ENCODE data around the gene KCNQ5. TPM values are rescaled to one million over a fixed set of nuclear protein-coding genes. Genes with fewer than 3 reads are reported as not detected.

KCNQ5 gene
- total and polyA plus RNA-seq, 2 of the 8 experiments (the other 6 are each of a cell fraction or from before 2014, with no cell fraction given), result 0.83 to 1.2 TPM

- H2AFZ ChIP-seq (ENCODE audit: low read length), result no peak overlapping the region
- FAIRE-seq (no peak), DNase-seq (ENCODE audit: low read depth in 1 of 2, low spot score in 2 of 2) (no peak)
- POLR2A ChIA-PET (ENCODE audit: partially characterized antibody), result interaction anchor here (1.3 kb wide), 1 partner anchor 9 kb away, joined by 4 read pairs; no protein-coding TSS in a partner anchor
- H4K20me1 ChIP-seq (replicated peaks in 1 of 2; ENCODE audit: control insufficient read depth in 1 of 2, insufficient read depth in 2 of 2, low read length in 2 of 2), result no peaks in the 10 kb centered on the region
- no peak overlapping the region for H4K5ac ChIP-seq (ENCODE audit: insufficient read length, low read depth, low read length)
- no peaks in the 10 kb centered on the region for H3K4me1 ChIP-seq (replicated peaks in 1 of 4; ENCODE audit: control insufficient read depth in 3 of 4, insufficient read depth in 4 of 4, low read length in 3 of 4)
- H3K27me3 ChIP-seq (replicated peaks in 1 of 4; ENCODE audit: control insufficient read depth in 3 of 4, extremely low read depth in 1 of 4, insufficient read depth in 3 of 4, low read length in 3 of 4), result no peaks in the 10 kb centered on the region
- no peaks in the 10 kb centered on the region for H3K36me3 ChIP-seq (ENCODE audit: control insufficient read depth in 2 of 4, insufficient read depth in 4 of 4, low read length in 3 of 4)
- 85% methylated on average over 4 of the region's 4 CpGs; no CpG with 5 or more reads in 1 of the 2 experiments for WGBS, 2 experiments (ENCODE audit: extremely low coverage in 1 of 2, insufficient coverage in 1 of 2, insufficient read length in 1 of 2, insufficient replicate concordance in 2 of 2, low coverage in 1 of 2, low lambda C conversion rate in 2 of 2, missing lambda C conversion rate in 1 of 2)
- no peak overlapping the region for H2BK12ac ChIP-seq (ENCODE audit: low read depth, low read length)
- no peak overlapping the region for H3K4me2 ChIP-seq (ENCODE audit: insufficient read depth in 1 of 2, low read depth in 2 of 2, low read length in 2 of 2)
- H3K18ac ChIP-seq (ENCODE audit: extremely low read depth, low read length), result no peak overlapping the region
- no peak overlapping the region for H2BK120ac ChIP-seq (replicated peaks; ENCODE audit: low read depth, low read length)
- H3K79me1 ChIP-seq (ENCODE audit: low read depth, low read length), result no peaks in the 10 kb centered on the region
- peaks cover 0 to 3% of the 10 kb centered on the region in 2 experiments; a peak in 1 of 4 replicates for H3K9me3 ChIP-seq (ENCODE audit: insufficient read depth in 2 of 2, low read depth in 1 of 2, low read length in 1 of 2)
- H2AK5ac ChIP-seq (ENCODE audit: low read depth, low read length), result no peak overlapping the region
- H3K79me2 ChIP-seq (ENCODE audit: control insufficient read depth in 1 of 2, insufficient read depth in 2 of 2, low read length in 2 of 2), result no peaks in the 10 kb centered on the region
- H3K4ac ChIP-seq (replicated peaks; ENCODE audit: insufficient read length, low read depth, low read length), result no peak overlapping the region
- no peak overlapping the region for H3K56ac ChIP-seq (replicated peaks; ENCODE audit: insufficient read length, low read depth, low read length)
- no peak overlapping the region for H3K27ac ChIP-seq (ENCODE audit: low read depth, low read length)
- H3K9ac ChIP-seq (replicated peaks in 1 of 4; ENCODE audit: extremely low read depth in 1 of 4, low read depth in 3 of 4, low read length in 3 of 4), result no peak overlapping the region
- H2BK20ac ChIP-seq (ENCODE audit: low read length), result no peak overlapping the region
- TF ChIP-seq ATF3 (IDR thresholded peaks at IDR 0.05; ENCODE audit: insufficient read depth, low read depth, low read length), result no peak
- H4K91ac ChIP-seq (replicated peaks; ENCODE audit: insufficient read length, low read length), result no peak overlapping the region
- CTCF ChIA-PET (ENCODE audit: partially characterized antibody), result interaction anchor here (2.6 kb wide), 1 partner anchor 149 kb away, joined by 6 read pairs; no protein-coding TSS in a partner anchor
- no peak overlapping the region for H3K4me3 ChIP-seq (ENCODE audit: extremely low read depth in 1 of 4, insufficient read depth in 2 of 4, low read depth in 3 of 4, low read length in 4 of 4)
- H3K23ac ChIP-seq (ENCODE audit: insufficient read length), result no peak overlapping the region
- H2BK15ac ChIP-seq (ENCODE audit: low read length), result no peak overlapping the region
- H4K8ac ChIP-seq (ENCODE audit: extremely low read depth, insufficient read depth, low read length), result no peak overlapping the region
- no peak overlapping the region for H2BK5ac ChIP-seq (ENCODE audit: low read depth, low read length)
- H3K14ac ChIP-seq (ENCODE audit: insufficient read length), result no peak overlapping the region
- no peaks in the 10 kb centered on the region for H3K23me2 ChIP-seq (ENCODE audit: low read depth, low read length)
Measured at GRCh38 chr6:72984981-72985665, 363.3 kb downstream of the KCNQ5 start.

All from H1 (cell line).